Measurements from ENCODE around the gene NACC2.

NACC2 gene

DNA sequence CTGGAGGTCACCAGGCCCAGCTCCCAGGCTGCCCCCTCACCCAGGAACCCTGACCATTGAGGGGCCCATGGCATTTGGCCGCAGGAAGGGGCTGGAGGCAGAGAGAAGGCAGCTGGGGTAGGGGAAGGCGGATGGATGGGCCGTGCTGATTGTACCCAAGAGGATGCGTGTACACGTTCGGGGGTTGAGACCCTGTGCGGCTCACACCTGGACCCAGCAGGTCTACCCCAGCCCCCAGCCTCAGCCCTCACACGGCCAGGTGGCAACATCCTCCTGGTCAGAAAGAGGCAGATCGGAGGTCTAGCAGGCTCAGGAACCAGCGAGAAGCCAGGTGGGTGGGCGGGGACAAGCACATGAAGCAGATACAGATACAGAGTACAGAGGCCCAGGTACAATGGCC is 33.7 kb downstream of the NACC2 start:
- no peak overlapping the region for H3K4me3 ChIP-seq (ENCODE audit: low read length)
- TF ChIP-seq, protein P1, sequence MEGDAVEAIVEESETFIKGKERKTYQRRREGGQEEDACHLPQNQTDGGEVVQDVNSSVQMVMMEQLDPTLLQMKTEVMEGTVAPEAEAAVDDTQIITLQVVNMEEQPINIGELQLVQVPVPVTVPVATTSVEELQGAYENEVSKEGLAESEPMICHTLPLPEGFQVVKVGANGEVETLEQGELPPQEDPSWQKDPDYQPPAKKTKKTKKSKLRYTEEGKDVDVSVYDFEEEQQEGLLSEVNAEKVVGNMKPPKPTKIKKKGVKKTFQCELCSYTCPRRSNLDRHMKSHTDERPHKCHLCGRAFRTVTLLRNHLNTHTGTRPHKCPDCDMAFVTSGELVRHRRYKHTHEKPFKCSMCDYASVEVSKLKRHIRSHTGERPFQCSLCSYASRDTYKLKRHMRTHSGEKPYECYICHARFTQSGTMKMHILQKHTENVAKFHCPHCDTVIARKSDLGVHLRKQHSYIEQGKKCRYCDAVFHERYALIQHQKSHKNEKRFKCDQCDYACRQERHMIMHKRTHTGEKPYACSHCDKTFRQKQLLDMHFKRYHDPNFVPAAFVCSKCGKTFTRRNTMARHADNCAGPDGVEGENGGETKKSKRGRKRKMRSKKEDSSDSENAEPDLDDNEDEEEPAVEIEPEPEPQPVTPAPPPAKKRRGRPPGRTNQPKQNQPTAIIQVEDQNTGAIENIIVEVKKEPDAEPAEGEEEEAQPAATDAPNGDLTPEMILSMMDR (IDR thresholded peaks at IDR 0.05; ENCODE audit: insufficient read depth, low read depth, low read length, missing control alignments) = no peak
- DNase-seq (ENCODE audit: low read depth) = no peak

DNA sequence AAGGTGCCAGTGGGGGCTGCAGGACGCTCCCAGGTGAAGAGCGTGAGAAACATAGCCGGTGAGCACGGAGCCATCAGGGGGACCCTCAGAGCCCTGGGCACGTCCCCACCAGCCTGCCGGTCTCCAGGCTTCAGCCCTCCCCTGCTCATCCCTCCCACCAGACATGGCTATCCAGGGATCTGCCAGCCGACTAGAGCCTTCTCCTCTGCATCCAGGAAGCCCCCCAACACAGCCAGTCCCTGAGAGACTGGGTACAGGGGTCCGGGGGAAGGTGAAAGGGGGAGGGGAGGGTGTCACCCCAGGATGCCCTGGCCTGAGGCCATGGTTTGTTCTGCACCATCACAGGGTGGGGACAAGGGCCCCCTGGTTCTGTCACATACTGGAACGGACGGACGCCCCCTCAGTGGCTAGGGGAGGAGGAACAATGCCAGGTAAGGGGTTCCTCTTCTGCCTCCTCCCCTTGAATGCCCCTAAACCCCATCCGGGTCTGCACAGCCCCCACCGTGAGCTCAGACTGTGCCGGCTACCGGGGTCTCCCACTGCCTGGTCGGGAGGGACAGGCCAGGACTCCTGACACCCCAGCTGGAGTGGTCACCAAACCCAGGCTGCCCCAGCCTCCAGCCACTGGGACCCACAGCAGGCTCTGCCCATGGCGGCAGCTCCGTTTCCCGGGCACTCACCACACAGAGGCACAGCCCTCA is 34.3 kb downstream of the NACC2 start:
- TF ChIP-seq, protein P1 (IDR thresholded peaks at IDR 0.05; ENCODE audit: insufficient read depth, low read depth, low read length, missing control alignments) = no peak
- DNase-seq (ENCODE audit: low read depth) = no peak
- H3K4me3 ChIP-seq (ENCODE audit: low read length) = no peak overlapping the region

DNA sequence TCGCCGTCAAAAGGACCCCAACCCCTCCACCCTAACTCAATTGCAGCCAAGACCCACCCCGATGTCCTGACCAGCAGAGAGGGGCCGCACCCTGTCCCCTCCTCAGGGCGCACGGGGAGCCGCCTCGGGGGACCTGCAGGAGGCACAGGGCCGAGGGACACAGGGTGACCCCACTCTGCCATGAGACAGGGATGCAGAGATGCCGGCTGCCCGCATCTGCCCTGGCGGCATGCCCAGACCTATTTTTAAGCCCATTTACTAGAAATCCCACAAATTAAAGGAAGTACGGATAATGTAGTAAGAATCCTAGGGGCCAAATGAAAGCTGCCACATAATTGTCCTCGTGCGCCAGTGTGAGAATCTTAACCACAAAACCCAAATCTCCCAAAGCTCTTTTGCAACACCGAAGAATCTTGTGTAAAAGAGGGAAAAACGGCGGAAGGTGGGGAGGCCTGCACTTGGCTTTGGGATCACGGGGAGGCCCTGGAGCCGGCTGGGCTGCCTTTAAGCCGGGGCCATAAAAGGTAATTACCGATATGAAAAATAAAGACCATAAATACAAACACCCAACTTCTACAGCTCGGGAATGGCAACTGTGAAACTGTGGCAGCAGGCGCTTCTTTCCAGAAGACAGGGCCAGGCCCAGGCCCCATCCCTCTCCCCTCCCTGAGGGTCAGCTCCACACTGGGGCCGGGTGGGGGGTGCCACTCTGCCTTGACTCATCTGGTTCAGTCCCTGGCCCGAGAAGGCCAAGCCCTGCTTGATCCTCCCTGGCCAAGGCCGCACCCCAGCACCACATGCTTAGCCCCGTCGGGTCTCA is 35.0 kb downstream of the NACC2 start:
- TF ChIP-seq, protein P1 (IDR thresholded peaks at IDR 0.05; ENCODE audit: insufficient read depth, low read depth, low read length, missing control alignments) = no peak
- no peak for DNase-seq (ENCODE audit: low read depth)
- H3K4me3 ChIP-seq (ENCODE audit: low read length) = no peak overlapping the region

DNA sequence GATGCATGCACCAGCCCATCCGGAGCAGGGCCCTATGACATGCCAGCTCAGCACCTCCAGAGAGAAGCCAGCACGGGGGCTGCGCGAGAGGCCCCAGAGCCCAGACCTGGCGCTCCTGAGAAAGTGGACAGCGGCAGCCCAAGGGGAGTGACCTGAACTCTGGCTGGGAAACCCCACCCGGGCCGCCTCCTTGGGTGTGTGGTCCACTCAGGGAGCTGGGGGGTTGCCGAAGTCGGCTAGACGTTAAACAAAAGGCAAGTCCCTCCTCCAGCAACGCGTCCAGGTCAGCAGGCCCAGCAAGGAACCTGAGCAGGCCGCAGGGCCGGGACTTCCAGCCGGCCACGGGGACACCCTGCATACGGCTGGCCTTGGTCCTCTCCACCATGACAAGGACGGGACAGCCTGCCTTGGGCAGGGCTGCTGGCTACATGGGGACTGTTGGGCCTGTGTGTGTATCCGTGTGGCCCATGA is 35.7 kb downstream of the NACC2 start:
- DNase-seq (ENCODE audit: low read depth) = no peak
- TF ChIP-seq, protein P1 (IDR thresholded peaks at IDR 0.05; ENCODE audit: insufficient read depth, low read depth, low read length, missing control alignments) = no peak
- no peak overlapping the region for H3K4me3 ChIP-seq (ENCODE audit: low read length)

DNA sequence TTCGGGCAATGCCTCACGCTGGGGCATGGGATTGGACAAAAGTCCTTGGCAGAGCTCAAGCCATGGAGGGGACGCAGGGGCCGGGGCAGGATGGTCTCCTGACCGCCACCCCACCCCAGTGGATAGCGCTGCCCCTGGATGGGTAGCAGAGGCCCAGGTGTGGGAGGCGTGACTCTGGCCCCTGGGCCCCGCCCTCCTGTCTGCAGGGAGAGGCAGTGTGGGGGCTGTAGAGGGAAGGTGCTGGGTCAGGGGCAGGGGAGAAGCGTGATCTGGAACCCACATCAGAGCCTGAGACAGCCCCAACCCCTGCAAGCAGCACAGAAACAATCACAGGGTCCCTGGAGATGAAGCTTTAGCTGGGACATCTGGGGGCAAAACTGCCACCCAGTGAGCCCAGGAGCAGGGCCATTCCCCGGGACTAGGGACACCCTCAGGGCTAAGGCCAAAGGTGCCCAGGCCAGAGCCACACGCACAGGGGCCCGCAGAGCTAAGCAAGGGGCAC is 36.2 kb downstream of the NACC2 start:
- TF ChIP-seq, protein P1 (IDR thresholded peaks at IDR 0.05; ENCODE audit: insufficient read depth, low read depth, low read length, missing control alignments) = no peak
- H3K4me3 ChIP-seq (ENCODE audit: low read length) = no peak overlapping the region
- DNase-seq (ENCODE audit: low read depth) = no peak

DNA sequence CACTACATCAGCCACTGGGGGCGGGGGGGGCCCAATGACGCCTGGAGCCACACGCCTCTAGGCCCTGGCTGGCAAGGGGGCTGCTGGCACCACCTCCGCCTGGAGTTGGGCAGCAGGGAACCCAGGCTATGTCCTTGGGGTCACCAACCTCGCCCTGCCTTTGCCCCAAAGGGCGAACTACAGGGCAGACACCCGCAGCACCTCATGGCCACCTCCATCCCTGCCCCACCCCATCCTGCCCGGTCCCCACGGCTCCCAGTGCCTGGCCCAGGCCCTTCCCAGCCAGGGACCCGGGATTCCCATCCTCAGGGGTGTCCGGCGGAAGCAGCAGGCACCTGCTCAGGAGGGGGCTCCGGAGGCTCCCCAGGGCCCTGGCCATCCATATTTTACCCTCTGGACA is 37.0 kb downstream of the NACC2 start:
- no peak for DNase-seq (ENCODE audit: low read depth)
- TF ChIP-seq, protein P1 (IDR thresholded peaks at IDR 0.05; ENCODE audit: insufficient read depth, low read depth, low read length, missing control alignments) = no peak
- no peak overlapping the region for H3K4me3 ChIP-seq (ENCODE audit: low read length)
